ENCODE data around the gene THAP9.
"Not testable (repeated sequence)": the region's sequence is repeated elsewhere in the genome, so short reads cannot be mapped to it uniquely, and the experiment has no call there.

Gene THAP9

GRCh38 chr4:82903737-82904136, 3.2 kb downstream of the THAP9 start:
- TF ChIP-seq GATA1 (IDR thresholded peaks at IDR 0.05; ENCODE audit: low read depth, low read length) (no peak), POLR2A (IDR thresholded peaks at IDR 0.05; ENCODE audit: low read length) (peak; percentile 53)
- DNase-seq, result no peak

DNA sequence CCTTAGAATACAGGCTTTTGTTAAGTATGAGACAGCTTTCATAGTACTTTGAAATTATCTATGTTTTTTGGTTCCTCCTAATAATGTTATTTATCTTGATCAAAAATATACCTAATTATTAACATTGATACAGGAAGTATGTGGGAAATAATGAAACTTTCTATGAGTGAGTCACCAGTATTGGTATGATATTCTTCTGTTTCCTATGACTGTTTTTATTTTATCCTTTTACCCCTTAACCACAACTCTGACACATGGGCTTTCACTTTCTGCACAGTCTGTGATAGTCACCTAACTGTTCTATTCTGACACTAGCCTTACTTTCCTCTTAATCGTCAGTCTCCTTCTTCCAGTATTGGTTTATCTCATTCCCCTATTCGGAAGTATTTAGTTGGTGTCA, 4.7 kb downstream of the THAP9 start:
- no peak for TF ChIP-seq GATA1 (IDR thresholded peaks at IDR 0.05; ENCODE audit: low read depth, low read length)
- no peak for TF ChIP-seq POLR2A (IDR thresholded peaks at IDR 0.05; ENCODE audit: low read length)
- DNase-seq, result peak; percentile 23 to 24

DNA sequence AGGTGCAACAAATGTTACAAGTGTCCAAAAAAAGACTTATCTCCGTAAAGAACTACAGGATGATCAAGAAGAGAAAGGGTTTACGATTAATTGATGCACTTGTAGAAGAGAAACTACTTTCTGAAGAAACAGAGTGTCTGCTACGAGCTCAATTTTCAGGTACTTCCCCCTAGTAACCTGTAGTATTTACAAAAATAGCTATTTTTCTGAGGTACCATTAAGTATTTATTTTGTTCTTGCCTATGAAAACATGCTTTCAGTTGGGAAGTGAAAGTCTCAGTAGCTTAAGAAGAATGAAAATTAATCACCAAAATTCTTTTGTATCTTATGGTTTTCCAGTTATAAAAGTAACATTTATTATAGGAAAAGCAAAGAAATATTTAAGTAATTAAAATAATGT, 5.9 kb downstream of the THAP9 start:
- TF ChIP-seq POLR2A (IDR thresholded peaks at IDR 0.05; ENCODE audit: low read length) (no peak), GATA1 (IDR thresholded peaks at IDR 0.05; ENCODE audit: low read depth, low read length) (no peak)
- DNase-seq, result no peak

DNA sequence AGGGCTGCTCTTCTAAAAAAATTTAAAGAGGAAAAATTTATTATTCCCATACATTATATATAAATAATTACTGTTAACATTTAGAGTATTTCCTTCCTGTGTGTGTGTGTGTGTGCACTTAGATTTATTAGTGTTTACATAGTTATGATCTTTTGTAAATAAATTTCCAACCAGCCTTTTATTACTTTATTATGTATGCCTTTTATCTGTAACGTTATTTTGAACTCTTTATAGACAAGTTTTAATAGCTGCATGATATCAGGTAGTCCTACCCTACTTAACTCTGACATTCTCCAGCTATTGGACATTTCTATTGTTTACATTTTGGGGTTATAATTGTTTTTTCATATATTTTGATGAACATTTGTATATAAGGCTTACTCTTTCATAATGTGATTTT, 8.8 kb downstream of the THAP9 start:
- no peak for DNase-seq
- no peak for TF ChIP-seq GATA1 (IDR thresholded peaks at IDR 0.05; ENCODE audit: low read depth, low read length)
- no peak for TF ChIP-seq POLR2A (IDR thresholded peaks at IDR 0.05; ENCODE audit: low read length)

- no peak for DNase-seq
- TF ChIP-seq GATA1 (IDR thresholded peaks at IDR 0.05; ENCODE audit: low read depth, low read length), result no peak
- no peak for TF ChIP-seq POLR2A (IDR thresholded peaks at IDR 0.05; ENCODE audit: low read length)
Observed at GRCh38 chr4:82913305-82913704, 12.8 kb downstream of the THAP9 start.

DNA sequence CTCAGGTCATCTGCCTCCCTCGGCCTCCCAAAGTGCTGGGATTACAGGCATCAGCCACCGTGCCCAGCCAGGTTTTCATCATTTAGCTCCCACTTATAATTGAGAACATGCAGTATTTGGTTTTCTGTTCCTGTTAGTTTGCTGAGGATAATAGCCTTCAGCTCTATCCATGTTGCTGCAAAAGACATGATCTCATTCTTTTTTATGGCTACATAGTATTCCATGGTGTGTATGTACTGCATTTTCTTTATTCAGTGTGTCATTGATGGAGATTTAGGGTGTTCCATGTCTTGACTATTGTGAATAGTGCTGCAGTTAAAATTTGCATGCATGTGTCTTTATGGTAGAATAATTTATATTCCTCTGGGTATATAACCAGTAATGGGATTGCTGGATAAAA, 13.4 kb downstream of the THAP9 start:
- not testable (repeated sequence) for DNase-seq

GRCh38 chr4:82918091-82918490, 17.6 kb downstream of the THAP9 start:
- no peak for DNase-seq
- TF ChIP-seq POLR2A (IDR thresholded peaks at IDR 0.05; ENCODE audit: low read length) (no peak), GATA1 (IDR thresholded peaks at IDR 0.05; ENCODE audit: low read depth, low read length) (no peak)

DNA sequence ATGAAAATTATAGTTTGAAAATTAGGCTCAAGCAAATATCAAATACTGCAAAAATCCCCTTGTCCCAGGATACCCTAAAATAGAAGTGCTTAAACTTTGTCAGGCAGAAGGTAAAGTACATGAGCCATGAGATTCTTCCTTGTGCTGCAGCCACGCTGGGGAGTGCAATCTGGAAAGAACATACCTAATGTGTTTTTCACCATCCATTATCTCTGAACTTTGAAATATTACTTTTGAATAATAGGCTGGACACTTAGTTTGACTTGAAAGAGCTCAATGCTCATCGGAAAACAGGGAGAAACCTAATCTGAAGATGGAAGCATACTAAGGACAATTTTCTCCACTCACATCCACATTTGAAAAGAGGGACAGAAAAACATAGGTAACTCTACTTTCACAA, 18.9 kb downstream of the THAP9 start:
- no peak for DNase-seq
- TF ChIP-seq GATA1 (IDR thresholded peaks at IDR 0.05; ENCODE audit: low read depth, low read length) (no peak), POLR2A (IDR thresholded peaks at IDR 0.05; ENCODE audit: low read length) (no peak)

GRCh38 chr4:82921795-82922194, 21.3 kb downstream of the THAP9 start:
- no peak for DNase-seq
- TF ChIP-seq POLR2A (IDR thresholded peaks at IDR 0.05; ENCODE audit: low read length) (no peak), GATA1 (IDR thresholded peaks at IDR 0.05; ENCODE audit: low read depth, low read length) (no peak)

DNA sequence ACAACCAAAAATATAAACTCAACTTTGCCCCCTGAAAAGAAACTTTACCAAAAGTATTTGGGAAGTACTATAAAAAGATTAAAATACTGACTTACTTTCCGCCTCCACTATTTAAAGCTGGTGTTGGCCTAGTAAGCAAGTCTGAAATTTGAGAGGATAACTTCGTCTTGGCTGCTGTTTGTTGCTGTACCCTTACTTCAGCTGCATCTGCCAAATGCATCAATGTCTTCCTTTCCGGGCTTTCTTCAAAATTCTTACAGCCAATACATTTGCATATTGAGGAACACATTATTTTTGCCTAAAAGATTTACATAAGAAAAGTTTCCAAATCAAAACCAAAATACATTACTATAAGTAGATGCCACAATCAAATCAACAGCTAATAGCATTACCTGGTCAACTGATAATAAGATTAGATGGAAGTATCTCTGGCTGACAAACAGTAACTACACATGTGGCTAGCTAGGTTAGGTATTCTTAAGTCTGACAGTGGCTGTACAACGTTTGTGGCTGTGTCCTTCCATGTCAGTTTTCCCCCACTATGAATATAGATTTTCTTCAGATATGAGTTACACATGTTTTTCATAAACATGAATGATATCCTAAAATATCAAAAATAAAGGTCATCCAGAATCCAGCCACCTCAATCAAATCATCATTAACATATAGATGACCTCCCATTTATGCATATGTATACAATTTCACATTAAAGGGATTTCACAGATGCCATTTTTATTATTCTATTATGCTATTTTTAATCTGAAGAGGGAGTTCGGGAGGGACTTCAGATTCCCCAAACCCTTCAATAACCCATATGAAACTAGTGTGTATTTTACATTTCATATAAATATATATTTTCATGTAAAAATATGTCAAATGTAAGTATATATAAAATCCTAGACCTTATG, 30.6 kb downstream of the THAP9 start:
- DNase-seq, result no peak
- TF ChIP-seq POLR2A (IDR thresholded peaks at IDR 0.05; ENCODE audit: low read length), result no peak
- no peak for TF ChIP-seq GATA1 (IDR thresholded peaks at IDR 0.05; ENCODE audit: low read depth, low read length)

DNA sequence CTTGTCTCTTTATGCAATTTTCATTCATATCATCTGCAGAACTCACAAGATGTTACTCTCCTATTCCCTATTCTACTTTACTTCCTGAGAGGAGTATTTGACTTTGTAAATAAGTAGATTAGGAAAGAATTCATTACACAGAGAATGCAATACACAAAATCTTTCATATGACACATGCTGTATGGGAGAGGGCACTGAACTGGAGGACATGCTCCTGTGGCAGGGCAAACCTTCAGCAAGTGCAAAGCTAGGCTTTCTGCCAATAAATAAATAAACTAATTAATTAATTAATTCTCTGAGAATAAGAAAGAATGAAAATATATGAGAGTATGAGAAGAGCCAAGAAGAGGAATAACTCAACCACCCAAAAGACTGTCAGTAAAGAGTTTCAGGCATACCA, 33.9 kb downstream of the THAP9 start:
- no peak for TF ChIP-seq POLR2A (IDR thresholded peaks at IDR 0.05; ENCODE audit: low read length)
- TF ChIP-seq GATA1 (IDR thresholded peaks at IDR 0.05; ENCODE audit: low read depth, low read length), result no peak

DNA sequence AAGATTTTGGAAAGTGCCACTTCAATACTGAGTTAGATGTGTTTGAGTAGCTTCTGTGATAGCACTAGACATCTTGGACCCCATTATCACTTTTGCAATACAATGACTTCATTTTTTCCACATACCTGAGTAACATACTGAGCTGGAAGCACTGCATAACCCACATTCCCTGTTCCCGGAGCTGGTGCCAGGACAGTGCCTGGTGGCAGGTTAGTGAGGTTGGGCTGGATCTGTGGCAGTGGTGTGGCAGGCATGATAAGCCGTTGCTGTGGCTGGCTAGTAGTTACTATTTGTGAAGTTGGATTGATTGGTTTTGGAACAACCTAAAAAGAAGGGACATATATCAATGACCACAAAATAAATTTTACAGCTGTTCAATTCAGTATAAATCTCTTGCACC, 38.9 kb downstream of the THAP9 start:
- no peak for DNase-seq
- no peak for TF ChIP-seq POLR2A (IDR thresholded peaks at IDR 0.05; ENCODE audit: low read length)
- no peak for TF ChIP-seq GATA1 (IDR thresholded peaks at IDR 0.05; ENCODE audit: low read depth, low read length)

More for the DNA sequence above, 33.9 kb downstream of the THAP9 start:
- no peak for DNase-seq

DNA sequence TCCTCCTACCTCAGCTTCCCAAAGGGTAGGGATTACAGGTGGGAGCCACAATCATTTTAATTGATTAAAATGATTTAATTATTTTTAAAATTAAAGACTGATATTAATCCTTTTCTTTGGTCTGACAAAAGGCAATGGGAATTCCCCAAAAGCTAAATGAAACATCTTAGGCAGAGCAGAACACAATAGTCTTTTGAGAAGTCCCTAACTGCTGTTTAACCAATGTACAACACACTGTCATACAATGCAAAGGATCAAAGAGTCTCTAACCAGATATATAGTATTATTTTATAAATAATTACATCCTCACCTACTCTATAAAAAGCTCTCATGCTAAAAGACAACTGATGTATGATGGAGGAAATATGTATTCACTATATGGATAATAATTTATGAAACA, 47.0 kb downstream of the THAP9 start:
- TF ChIP-seq GATA1 (IDR thresholded peaks at IDR 0.05; ENCODE audit: low read depth, low read length) (no peak), POLR2A (IDR thresholded peaks at IDR 0.05; ENCODE audit: low read length) (no peak)
- DNase-seq, result no peak

DNA sequence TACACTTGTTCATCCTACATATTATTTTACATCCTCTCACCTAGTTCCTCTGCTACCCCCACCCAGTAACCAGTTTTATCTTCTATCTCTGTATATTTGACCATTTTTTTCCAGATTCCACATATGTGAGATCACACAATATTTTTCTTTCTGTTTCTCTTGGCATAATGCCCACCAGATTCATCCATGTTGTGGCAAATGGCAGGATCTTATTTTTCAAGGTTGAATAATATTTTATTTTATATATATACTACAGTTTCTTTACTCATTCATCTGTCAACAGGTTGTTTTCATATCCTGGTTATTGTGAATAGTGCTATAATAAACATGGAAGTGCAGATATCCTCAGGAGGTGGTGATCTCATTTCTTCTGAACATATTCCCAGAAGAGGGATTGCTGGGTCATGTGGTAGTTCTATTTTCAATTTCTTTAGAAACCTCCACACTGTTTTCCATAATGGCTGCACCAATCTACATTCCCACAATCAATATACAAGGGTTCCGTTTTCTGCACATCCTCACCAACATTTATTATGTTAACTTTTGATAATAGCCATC, 48.2 kb downstream of the THAP9 start:
- DNase-seq, result no peak
- TF ChIP-seq GATA1 (IDR thresholded peaks at IDR 0.05; ENCODE audit: low read depth, low read length) (no peak), POLR2A (IDR thresholded peaks at IDR 0.05; ENCODE audit: low read length) (no peak)

DNA sequence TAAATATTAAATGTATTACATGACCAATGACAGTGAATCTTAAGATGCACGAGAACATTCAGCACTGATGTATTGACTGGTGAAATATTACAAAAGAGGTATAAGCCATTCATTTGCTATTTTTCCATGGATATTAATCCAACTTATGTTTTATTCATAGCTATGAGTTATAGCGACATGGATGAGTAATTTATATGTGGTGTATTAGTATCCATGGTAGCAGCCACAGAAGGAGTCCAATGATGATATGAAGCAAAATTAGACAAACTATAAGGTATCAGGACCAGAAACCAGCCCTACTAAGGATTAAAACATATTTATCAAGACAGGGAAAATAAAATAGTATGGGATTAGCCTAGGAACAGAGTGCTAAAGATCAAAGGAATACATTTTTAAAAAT, 50.7 kb downstream of the THAP9 start:
- TF ChIP-seq GATA1 (IDR thresholded peaks at IDR 0.05; ENCODE audit: low read depth, low read length), result no peak
- TF ChIP-seq POLR2A (IDR thresholded peaks at IDR 0.05; ENCODE audit: low read length), result no peak
- DNase-seq, result no peak
